Astrocyte (in vitro differentiated cells and primary cell): Measurements from ENCODE around the gene AGPAT1.

Experiments used
- EZH2 ChIP-seq: IDR thresholded peaks from 2 replicates; pipeline ENCODE4 v1.6.1; 2012; ENCODE audit warnings: mild to moderate bottlenecking, low read length, inconsistent platforms; ENCODE audit not compliant: insufficient read depth
- TF ChIP-seq, protein P1 (sequence below): IDR thresholded peaks from 2 replicates; pipeline ENCODE4 v1.5.1; 2011; ENCODE audit warnings: low read depth, mild to moderate bottlenecking, inconsistent platforms, low read length, moderate library complexity; ENCODE audit not compliant: insufficient read depth

DNA sequence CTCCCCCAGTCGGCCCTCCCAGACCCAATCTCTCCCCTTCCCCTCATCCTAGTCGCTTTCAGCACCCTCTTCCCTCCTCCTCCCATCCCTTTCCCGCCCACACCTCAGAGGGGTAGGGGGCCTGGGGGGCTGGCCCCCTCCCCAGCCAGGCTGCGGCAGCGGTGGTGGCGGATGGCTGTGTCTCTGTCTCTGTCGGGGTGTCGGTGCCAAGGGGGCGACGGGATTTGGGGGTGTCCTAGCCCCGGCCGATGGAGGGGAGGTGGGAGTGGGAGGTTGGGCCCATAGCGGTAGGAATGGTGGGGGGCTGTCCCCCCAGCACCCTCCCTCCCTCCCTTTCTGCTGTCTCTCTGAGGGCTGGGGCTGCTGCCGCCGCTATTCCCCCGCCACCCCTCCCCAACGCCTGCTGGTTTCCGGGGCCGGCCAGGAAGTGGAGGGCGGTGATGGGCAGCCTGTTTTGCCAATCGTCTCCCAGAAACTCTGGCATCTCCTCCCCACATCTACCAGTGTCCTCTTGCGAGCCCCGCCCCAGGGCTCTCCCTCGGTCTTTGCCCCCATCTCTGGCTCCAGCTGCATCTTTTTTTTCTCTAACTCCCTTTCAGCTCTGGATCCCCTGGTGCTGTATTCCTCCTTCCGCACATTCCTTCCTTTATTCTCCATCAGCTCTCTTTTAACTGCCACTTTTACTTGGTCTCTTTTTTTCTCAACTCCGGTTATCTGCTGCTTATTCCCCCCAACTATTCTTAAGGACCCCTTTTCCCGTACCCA lies at the start of gene AGPAT1:
- TF ChIP-seq, protein P1, sequence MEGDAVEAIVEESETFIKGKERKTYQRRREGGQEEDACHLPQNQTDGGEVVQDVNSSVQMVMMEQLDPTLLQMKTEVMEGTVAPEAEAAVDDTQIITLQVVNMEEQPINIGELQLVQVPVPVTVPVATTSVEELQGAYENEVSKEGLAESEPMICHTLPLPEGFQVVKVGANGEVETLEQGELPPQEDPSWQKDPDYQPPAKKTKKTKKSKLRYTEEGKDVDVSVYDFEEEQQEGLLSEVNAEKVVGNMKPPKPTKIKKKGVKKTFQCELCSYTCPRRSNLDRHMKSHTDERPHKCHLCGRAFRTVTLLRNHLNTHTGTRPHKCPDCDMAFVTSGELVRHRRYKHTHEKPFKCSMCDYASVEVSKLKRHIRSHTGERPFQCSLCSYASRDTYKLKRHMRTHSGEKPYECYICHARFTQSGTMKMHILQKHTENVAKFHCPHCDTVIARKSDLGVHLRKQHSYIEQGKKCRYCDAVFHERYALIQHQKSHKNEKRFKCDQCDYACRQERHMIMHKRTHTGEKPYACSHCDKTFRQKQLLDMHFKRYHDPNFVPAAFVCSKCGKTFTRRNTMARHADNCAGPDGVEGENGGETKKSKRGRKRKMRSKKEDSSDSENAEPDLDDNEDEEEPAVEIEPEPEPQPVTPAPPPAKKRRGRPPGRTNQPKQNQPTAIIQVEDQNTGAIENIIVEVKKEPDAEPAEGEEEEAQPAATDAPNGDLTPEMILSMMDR: no peak
- no peak for TF ChIP-seq EZH2
